HG03432 (cell line): ENCODE results near the gene CRADD.

Source experiments
- ATAC-seq: cut with Tn5 transposase; IDR thresholded peaks from one replicate; pipeline ENCODE4 v1.9.1; 2021; ENCODE audit warnings: mild to moderate bottlenecking, moderate library complexity; ENCODE audit not compliant: unreplicated experiment

CRADD gene

GRCh38 chr12:93804392-93805179 lies 127.4 kb downstream of the CRADD start:
- ATAC-seq: no peak

GRCh38 chr12:93805736-93806141 lies 128.6 kb downstream of the CRADD start:
- ATAC-seq: no peak

- no peak for ATAC-seq
Observed at GRCh38 chr12:93807354-93807753, 130.2 kb downstream of the CRADD start.

GRCh38 chr12:93808169-93808899 lies 131.2 kb downstream of the CRADD start:
- ATAC-seq: no peak

GRCh38 chr12:93812626-93813025 lies 135.5 kb downstream of the CRADD start:
- ATAC-seq: no peak

GRCh38 chr12:93813186-93813585 lies 136.0 kb downstream of the CRADD start:
- ATAC-seq: no peak

- ATAC-seq: no peak
Observed at GRCh38 chr12:93813972-93814821, 137.0 kb downstream of the CRADD start.

- ATAC-seq: no peak
Observed at GRCh38 chr12:93818488-93819049, 141.4 kb downstream of the CRADD start.

- ATAC-seq: no peak
Observed at GRCh38 chr12:93819050-93819491, 141.9 kb downstream of the CRADD start.

GRCh38 chr12:93823616-93824391 lies 146.6 kb downstream of the CRADD start:
- ATAC-seq: no peak

GRCh38 chr12:93824514-93825500 lies 147.6 kb downstream of the CRADD start:
- no peak for ATAC-seq

- no peak for ATAC-seq
Observed at GRCh38 chr12:93825501-93825888, 148.3 kb downstream of the CRADD start.

- no peak for ATAC-seq
Observed at GRCh38 chr12:93825931-93826555, 148.9 kb downstream of the CRADD start.

- ATAC-seq: no peak
Observed at GRCh38 chr12:93827179-93827578, 150.0 kb downstream of the CRADD start.

- ATAC-seq: no peak
Observed at GRCh38 chr12:93827669-93828068, 150.5 kb downstream of the CRADD start.

- ATAC-seq: no peak
Observed at GRCh38 chr12:93829016-93829415, 151.8 kb downstream of the CRADD start.

GRCh38 chr12:93831374-93831773 lies 154.2 kb downstream of the CRADD start:
- ATAC-seq: no peak

GRCh38 chr12:93832131-93832530 lies 155.0 kb downstream of the CRADD start:
- no peak for ATAC-seq

- no peak for ATAC-seq
Observed at GRCh38 chr12:93833946-93834345, 156.8 kb downstream of the CRADD start.
